ENCODE measurements around the gene LPCAT1.

Gene LPCAT1

DNA sequence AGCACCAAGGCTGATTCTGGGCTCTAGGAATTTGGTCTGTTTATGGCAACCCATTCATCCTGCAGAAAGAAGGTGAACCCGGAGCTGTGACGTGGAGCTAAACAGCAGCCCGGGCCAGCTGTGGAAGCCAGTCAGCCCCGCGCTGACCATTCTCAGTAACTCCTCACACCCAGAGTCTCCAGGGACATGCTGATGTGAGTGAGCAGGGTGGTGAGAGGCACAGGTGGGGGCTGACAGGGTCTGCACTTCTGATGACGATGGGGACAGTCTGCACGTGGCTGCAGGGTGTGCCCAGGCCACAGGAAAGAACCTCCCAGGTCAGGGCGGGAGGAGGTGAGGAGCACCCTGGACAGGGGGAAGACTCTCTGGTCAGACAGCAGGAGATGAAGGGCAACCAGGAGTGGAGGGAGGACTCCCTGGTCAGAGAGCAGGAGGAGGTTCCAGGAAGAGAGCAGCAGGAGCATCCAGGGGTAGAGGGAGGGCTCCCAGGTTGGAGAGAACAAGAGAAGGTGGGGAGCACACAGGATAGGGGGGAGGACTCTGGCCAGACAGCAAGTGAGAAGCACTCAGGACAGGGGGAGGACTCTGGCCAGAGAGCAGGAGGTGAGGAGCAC, 52.4 kb downstream of the LPCAT1 start:
- no peak for TF ChIP-seq CTCF (IDR thresholded peaks at IDR 0.05; ENCODE audit: borderline replicate concordance, control extremely low read depth, extremely low read depth, insufficient read depth, missing control alignments)
- in situ Hi-C loops (cut with MboI; ENCODE audit: low sequenced_read_pairs, unreplicated experiment): no loop called here
- no peak for DNase-seq (ENCODE audit: low spot score)

DNA sequence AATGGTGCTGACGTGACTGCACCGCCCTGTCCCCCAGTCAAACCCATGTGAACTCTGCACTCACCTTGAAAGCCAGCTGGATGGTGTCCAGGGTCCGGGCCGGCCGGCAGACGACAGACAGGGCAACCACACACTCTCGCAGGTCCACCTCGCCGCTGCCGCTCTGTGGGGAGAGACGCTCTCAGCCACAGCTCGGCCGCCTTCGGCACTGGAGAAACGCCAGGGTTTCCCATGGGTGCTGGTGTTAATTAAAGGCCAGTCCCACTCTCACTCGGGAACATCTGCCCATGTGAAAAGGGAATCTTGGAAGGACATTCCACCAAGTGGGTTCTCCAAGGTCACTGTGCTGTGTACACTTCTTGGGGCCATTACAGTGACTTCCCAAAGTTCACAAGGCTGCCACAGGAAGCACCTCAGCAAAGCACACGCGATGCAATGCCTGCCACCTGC, 53.0 kb downstream of the LPCAT1 start:
- in situ Hi-C loops (cut with MboI; ENCODE audit: low sequenced_read_pairs, unreplicated experiment): no loop called here
- TF ChIP-seq CTCF (IDR thresholded peaks at IDR 0.05; ENCODE audit: borderline replicate concordance, control extremely low read depth, extremely low read depth, insufficient read depth, missing control alignments): no peak
- no peak for DNase-seq (ENCODE audit: low spot score)

GRCh38 chr5:1468629-1469527, 54.9 kb downstream of the LPCAT1 start:
- TF ChIP-seq CTCF (IDR thresholded peaks at IDR 0.05; ENCODE audit: borderline replicate concordance, control extremely low read depth, extremely low read depth, insufficient read depth, missing control alignments): no peak
- in situ Hi-C loops (cut with MboI; ENCODE audit: low sequenced_read_pairs, unreplicated experiment): no loop called here
- no peak for DNase-seq (ENCODE audit: low spot score)

GRCh38 chr5:1468247-1468612, 55.5 kb downstream of the LPCAT1 start:
- in situ Hi-C loops (cut with MboI; ENCODE audit: low sequenced_read_pairs, unreplicated experiment): no loop called here
- TF ChIP-seq CTCF (IDR thresholded peaks at IDR 0.05; ENCODE audit: borderline replicate concordance, control extremely low read depth, extremely low read depth, insufficient read depth, missing control alignments): peak; percentile 33
- no peak for DNase-seq (ENCODE audit: low spot score)

DNA sequence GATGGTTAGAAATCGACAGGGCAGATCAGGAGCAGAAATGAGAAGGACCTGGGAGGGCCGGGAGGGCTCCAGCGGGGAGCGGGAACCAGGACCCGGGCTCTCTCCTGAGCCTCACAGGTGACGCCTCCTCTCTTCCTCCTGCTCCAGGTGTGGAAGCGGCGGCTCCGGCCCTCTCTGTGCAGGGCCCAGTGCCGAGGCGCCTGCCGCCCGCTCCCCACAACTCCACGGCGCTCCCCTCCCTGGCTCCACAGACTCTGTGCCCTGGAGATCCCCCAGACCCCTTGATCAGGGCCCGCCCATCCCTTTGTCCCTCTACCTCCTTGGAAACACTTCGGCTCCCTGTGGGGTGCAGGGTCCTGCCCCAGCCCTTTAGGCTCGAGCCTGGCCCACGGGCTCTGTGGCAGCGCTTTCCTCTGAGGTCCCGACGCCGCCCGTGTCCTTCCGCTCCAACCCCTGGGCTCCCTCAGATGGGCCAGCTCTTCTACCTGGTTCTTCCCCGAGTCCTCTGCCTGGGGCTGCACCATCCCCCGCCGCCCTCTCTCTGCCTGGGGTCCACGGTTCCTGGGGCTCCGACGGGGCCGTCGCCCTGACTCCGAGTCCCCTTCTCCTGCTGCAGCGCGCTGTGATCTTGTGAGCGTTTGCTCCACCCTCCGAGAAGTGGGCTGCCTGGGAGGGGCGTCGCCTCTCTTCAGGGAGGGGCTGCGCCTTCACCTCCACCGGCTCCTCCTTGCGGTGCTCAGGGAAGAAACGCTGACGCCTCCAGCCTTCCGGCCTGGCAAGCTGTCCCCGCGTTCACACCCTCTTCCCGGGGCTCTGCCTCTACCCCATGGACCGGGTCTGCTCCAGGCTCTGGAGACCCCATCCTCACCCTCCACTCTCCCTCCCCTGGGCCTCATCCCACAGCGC, 56.2 kb downstream of the LPCAT1 start:
- no peak for DNase-seq (ENCODE audit: low spot score)
- in situ Hi-C loops (cut with MboI; ENCODE audit: low sequenced_read_pairs, unreplicated experiment): no loop called here
- no peak for TF ChIP-seq CTCF (IDR thresholded peaks at IDR 0.05; ENCODE audit: borderline replicate concordance, control extremely low read depth, extremely low read depth, insufficient read depth, missing control alignments)

DNA sequence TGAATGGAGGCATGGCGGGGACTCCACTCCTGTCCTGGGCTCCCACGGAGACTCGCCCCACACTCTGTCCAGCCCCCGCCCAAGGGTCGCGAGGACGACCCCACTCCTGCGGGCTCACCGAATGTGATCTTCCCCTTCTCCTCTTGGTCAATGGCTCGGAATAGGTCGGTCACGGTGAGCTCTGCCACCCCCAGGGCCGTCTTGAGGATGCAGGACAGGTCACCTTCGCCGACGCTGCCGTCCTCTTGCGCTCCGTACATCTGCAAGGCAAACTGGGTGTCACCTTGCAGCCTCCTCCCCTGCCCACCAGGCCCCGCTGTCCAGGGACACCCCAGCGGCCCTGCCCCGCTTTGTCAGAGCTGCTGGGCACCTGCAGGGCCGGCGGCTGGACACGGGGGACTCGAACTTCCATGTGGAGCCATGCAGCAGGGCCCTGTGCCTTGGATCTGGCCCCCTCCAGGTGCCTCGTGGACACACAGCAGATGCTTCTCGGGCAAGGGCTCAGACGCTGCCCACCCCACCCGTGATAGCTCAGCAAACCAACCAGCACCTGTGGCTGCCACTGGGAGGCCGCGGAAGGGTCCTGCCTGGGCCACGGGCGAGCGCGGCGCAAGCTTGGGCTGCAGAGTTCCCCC, 57.0 kb downstream of the LPCAT1 start:
- in situ Hi-C loops (cut with MboI; ENCODE audit: low sequenced_read_pairs, unreplicated experiment): no loop called here
- no peak for TF ChIP-seq CTCF (IDR thresholded peaks at IDR 0.05; ENCODE audit: borderline replicate concordance, control extremely low read depth, extremely low read depth, insufficient read depth, missing control alignments)
- DNase-seq (ENCODE audit: low spot score): no peak

Measured in GM13976 (cell line).